Retina (tissue), 1 donor: ENCODE results near the gene MMP2.
A peak's percentile ranks its signal among the peaks of the same experiment; 100 is the strongest.

ENCODE experiments used
- DNase-seq: peaks from one replicate; pipeline ENCODE4 v3.0.0-alpha.2; 2016

Gene MMP2

DNA sequence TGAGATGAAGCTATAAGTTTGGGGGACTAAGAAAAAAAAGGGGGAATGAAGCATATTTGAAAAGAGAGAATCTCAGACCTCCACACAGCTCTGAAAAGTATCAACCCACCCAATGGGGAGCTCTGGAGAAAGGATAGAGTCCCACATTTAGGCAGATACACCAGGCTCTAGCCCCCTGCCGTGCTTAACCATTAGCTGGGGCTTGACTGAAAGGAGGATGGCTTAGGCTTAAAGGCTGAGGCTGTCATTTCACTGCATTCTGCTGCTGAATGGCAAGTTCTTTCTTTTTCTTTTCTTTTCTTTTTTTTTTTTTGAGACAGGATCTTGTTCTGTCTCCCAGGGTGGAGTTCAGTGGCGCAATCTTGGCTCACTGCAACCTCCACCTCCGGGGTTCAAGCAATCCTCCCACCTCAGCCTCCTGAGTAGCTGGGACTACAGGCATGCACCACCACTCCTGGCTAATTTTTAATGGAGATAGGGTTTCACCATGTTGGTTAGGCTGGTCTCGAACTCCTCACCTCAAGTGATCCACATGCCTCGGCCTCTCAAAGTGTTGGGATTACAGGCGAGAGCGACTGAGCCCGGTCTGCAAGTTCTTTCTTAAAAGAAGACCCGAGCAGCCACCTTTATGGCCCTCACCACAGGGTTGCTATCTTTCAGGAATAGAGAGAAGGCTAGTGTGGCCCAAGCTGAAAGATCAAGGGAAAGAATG is 9.0 kb upstream of the MMP2 start:
- DNase-seq = no peak

DNA sequence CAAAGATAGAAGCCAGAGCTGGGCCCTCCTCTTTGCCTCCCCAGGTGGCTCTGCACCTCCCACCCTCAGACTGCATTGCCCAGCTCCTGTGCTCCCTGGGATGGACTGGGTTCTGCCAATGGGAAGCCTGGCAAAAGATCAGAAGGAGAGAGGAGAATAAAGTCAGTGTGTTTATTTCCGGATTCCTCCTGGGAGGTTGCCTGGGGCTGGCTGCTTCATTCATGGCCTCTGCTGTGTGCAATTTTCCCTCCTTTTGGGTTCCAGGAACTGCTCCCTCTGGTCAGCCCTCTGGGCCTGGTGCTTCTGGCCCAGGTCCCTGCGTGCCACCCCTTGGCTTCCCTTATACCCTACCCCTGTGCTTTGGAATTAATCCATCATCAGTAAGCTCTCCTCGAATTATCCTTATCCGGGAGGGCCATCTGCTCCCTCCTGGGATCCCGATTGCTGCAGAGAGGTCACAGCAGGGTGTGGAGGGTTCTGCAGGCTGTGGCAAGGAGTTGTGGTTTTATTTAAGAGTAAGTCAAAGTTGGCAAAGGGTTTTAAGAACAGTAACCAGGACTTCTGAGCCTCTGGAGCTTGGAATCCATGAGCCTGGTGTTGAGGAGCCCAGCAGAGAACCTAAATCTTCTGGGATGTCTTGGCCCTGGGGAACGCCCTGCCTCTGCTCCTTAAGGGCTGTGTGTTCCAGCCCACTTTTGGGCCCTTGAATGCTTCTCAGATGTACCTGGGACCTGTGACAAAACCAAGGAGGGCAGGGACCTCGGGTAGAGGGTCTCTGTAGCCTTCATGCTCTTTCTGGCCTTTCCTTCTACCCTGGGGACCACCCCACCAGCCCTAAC is 8.2 kb upstream of the MMP2 start:
- no peak for DNase-seq

- DNase-seq = no peak
Observed at GRCh38 chr16:55471448-55472097, 7.4 kb upstream of the MMP2 start.

DNA sequence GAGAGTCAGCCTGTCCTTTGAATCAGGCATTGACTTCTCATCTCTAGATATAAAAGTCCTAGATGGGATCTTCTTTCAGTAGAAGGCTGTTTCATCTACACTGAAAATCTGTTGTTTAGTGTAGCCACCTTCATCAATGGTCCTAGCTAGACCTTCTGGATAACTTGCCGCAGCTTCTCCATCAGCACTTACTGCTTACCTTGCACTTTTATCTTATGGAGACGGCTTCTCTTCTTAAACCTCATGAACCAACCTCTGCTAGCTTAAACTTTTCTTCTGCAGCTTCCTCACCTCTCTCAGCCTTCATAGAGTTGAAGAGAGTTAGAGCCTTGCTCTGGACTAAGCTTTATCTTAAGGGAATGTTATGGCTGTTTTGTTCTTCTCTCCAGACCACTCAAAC is 5.4 kb upstream of the MMP2 start:
- no peak for DNase-seq

DNA sequence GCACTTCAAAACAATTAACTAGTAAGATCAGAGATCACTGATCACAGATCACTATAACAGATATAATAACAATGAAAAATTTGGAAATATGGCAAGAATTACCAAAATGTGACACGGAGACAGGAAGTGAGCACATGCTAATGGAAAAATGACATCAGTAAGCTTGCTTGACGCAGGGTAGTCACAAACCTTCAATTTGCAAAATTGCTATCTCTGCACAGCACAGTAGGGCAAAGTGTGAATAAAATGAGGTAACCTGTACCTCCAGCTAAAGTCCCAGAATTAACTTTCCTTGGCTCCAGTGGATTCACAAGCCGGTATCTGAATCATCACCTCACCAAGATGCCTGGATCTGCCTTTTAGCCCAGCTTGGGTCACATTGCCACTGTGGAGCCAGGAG is 4.2 kb upstream of the MMP2 start:
- DNase-seq = no peak

GRCh38 chr16:55475919-55476318 is 3.1 kb upstream of the MMP2 start:
- DNase-seq = no peak

DNA sequence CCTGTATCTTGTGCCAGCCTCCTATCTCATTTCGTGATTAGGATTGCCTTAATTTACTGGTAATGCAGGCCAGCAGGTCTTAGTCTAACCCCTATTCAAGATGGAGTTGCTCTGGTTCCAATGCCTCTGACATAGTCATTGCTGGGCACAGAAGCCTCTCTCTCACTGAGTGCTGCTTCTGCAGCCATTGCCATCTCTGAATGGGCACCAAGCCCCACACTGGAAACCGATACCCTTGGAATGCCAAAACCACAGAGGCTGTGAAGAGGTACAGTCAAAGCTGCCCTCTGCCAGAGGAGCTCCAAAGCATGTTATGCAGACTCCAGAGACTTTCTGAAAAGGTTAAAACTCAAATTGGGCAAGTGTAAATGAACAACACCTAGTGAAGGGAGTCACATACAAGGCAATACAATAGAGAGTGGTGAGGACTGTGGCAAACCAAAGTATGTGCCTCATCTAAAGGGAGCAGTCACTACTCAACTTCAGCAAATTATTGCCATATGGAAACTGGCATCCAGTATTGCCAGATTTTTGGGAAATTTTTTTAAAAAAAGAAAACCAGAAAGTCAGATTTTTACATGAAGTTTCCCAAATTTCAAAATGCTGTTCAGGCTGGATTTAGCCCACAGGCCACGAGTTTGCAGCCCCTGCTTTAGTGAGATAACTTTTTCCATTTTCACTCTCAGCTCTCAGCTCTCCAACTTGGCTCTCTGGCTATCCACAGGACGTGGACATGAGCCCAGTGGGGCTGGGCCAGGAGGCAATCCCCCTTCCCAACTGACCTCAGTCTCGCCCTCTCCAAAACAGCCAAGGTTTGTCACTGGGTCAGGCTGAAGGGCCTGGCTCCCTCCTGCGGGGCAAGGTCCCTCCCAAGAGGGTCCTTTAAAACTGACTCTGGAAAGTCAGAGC is 2.1 kb upstream of the MMP2 start:
- no peak for DNase-seq

GRCh38 chr16:55477736-55478135 is 1.3 kb upstream of the MMP2 start:
- no peak for DNase-seq

GRCh38 chr16:55479430-55480140 is 587 bp downstream of the MMP2 start:
- peak; percentile 77 for DNase-seq

DNA sequence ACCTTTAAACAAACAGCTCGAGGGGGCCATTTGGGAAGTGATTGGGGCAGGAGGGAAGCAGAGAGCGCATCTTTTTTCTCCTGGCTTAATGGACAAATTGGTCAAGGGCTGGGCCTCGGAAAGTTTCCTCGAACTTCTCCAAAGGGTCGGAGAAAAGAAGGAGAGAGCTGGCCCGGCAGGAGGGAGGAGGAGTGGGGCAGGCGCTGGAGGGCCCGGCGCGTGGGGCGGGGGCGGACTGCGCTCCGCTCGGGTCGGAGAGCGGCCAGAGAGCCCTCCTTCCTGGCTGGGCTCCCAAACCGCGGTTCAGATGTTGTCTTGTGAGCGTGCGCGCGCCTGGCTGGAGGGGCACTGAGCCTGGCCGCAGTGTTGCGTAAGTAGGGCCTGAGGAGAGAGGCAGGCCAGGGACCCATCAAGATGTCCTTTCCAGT is 1.2 kb downstream of the MMP2 start:
- DNase-seq = peak; percentile 52

DNA sequence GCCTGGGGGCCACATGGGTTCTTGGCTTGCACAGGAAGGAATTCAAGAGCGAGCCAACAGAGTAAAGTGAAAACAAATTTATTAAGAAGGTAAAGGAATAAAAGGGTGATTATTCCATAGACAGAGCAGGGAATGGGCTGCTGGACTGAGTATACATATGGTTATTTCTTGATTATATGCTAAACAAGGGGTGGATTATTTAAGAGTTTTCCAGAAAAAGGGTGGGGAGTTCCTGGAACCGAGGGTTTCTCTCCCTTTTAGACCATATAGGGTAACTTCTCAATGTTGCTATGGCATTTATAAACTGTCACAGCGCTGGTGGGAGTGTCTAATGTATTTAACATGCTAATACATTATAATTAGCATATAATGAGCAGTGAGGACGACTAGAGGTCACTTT is 2.0 kb downstream of the MMP2 start:
- DNase-seq = no peak

- no peak for DNase-seq
Observed at GRCh38 chr16:55482056-55482455, 3.1 kb downstream of the MMP2 start.

DNA sequence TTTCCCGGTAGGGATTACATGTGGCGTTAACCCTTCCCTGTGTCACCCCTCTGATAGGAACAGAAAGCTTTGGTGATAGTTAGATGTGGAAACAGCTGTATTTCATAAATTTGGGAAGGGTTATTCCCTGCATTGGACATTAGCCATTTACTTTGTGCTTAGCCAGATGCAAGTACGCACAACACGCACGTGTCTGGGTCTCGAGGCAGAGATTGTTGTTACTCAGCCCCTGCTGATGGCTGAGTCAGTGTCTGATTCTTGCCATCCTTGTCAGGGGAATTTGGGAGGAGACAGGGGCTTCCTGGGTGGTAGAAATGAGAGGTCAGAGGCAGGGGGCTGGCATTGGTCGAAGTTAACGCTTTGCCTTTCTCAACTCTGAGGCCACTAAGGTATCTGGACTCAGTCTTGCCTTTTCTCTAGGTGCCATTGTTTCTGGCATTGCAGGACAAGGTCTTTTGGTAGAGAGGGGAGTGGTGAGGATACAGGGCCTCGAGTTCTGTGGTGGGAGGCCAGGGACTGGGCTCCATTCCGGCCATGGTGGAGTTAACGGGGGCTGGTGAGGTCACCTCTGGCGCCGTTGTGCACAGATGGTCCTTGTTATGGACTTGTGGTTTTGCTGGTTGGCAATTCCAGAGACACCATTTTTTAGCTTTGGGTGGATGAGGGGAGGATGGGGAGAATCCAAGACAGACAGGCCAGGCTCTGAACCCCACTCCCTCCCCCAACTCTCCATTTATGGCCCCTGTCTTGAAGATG is 8.2 kb downstream of the MMP2 start:
- no peak for DNase-seq

DNA sequence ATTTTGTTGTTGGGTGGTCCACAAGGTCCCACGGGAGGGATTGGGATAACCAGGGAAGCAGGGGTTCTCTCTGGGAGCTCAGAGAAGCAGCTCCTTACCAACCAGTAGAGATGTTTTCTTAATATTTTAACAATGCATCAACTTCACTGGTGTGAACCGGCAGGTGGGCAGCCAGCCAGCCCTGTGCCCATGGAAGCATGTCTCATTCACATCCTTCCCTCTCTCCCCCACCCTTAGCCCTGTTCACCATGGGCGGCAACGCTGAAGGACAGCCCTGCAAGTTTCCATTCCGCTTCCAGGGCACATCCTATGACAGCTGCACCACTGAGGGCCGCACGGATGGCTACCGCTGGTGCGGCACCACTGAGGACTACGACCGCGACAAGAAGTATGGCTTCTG is 9.3 kb downstream of the MMP2 start:
- no peak for DNase-seq

DNA sequence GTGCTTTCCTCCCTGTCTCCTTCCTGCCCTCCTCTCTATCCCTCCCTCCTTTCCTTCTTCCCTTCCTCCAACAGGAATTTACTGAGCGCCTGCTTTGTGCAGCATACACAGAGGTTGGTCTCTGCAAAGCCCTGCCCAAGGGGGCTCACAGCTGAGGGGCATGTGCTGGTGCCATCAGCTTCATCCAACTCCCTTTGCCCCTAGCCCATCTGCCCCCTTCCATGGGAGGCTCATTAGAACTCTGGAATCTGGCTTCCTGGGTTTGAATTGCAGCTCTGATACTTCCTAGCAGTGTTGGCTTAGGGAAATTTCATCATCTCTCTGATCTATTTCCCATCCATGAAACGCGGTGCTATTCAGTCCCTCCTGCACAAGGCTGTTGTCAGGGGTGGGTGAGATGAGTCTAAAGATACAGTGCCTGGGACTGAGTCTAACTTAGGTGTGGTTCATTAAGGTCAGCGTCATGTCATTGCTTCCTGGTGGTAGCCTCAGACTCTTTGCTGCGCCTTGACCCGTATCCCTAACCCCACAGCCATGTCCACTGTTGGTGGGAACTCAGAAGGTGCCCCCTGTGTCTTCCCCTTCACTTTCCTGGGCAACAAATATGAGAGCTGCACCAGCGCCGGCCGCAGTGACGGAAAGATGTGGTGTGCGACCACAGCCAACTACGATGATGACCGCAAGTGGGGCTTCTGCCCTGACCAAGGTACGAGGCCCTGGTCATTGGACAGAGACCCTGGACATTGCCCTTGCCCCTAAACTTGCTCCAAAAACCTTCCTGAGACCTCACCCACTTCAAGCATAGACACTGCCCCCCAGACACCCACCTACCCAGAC is 10.3 kb downstream of the MMP2 start:
- no peak for DNase-seq

DNA sequence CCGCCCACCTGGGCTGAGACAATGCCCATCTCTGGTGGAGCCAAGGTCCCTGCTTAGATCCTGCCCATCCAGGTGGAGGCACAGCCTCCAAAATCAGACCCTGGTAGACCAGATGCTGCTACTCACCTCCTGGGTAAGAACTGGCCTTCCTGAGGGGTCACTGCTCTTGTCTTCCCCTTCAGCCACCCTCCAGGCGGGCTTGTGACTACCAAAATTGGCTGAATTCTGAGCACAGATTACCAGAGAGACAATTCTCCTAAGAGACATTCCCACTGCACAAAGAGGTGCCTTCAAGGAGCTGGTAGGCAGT is 10.9 kb downstream of the MMP2 start:
- DNase-seq = no peak

DNA sequence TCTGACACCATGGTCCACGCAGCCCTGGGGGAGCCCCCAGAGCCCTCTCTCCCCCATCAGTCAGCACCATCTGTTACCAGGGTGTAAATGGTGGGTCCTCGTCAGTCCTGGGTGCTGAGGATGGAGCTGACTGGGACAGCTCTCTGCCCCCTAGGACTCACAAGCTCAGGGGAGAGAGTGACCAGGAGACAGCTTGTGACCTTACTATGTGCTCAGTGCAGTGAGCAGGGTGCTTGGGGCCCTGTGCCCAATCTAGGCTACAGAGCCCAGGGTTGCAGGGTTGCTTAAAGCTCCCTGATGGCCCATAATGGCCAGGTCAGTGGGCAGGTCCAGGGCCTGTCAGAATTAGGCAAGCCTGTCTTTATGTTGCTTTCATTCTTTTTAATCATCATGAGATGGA is 11.3 kb downstream of the MMP2 start:
- no peak for DNase-seq

- no peak for DNase-seq
Observed at GRCh38 chr16:55491691-55492090, 12.7 kb downstream of the MMP2 start.

DNA sequence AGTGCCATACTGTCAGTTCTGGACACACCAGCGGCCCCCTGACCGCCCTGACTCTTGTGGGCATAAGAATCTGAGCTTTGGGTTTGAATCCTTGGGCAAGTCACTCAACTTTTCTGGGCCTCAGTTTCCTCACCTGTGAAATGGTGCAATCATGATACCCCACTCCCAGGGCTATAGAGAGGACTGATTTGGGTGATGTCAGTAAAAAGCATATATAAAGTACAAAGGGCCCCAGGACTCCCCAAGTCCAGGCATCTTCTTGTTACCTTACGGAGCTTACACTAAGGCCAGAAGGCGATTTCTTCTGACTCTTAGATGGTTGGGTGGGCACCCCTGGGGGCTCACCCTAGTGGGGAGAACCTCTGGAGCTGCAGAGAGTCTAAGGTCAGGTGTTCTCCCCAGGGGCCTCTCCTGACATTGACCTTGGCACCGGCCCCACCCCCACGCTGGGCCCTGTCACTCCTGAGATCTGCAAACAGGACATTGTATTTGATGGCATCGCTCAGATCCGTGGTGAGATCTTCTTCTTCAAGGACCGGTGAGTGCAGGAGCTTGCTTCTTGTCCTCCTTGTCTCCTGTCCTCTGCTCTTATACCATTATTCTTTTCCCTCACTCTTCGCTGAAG is 13.9 kb downstream of the MMP2 start:
- DNase-seq = no peak

- DNase-seq = peak; percentile 30
Observed at GRCh38 chr16:55494994-55495421, 16.0 kb downstream of the MMP2 start.
